Cardiac septum (tissue), 1 donor: ENCODE data around the gene SAMD14. TPM values are rescaled to one million over a fixed set of nuclear protein-coding genes. Genes with fewer than 3 reads are reported as not detected.

Experiments
- DNase-seq: peaks from one replicate; pipeline ENCODE4 v3.0.0-alpha.2; 2020; ENCODE audit warnings: low spot score
- intact Hi-C: fragments of 100-400 bp; cut with DNase I; formaldehyde crosslinking; loops from one replicate; pipeline ENCODE4 v1.14.0; 2022
- long read RNA-seq: library from polyadenylated mRNA; unstranded; transcript quantifications from one replicate; pipeline ENCODE4 v2.0.0, GENCODE V29; 2021
- total RNA-seq: library from RNA; stranded (reverse); fragmentation: NEBNext Ultra II Directional; extraction: Animal tissue kit (Norgen Biotek cat#: 25700); gene quantifications from one replicate; pipeline ENCODE4 v1.2.1, GENCODE V29; 2021
- donor health status: DM: no; HTN: no; CAD: no.

The SAMD14 gene
- 4.4 TPM for total RNA-seq
- long read RNA-seq, full-length matches to known transcripts = 5 of 10 reads
- long read RNA-seq, partial matches to known transcripts = 2 of 10 reads
- long read RNA-seq, other reads (novel, unspliced or antisense) = 3 of 10 reads

DNA sequence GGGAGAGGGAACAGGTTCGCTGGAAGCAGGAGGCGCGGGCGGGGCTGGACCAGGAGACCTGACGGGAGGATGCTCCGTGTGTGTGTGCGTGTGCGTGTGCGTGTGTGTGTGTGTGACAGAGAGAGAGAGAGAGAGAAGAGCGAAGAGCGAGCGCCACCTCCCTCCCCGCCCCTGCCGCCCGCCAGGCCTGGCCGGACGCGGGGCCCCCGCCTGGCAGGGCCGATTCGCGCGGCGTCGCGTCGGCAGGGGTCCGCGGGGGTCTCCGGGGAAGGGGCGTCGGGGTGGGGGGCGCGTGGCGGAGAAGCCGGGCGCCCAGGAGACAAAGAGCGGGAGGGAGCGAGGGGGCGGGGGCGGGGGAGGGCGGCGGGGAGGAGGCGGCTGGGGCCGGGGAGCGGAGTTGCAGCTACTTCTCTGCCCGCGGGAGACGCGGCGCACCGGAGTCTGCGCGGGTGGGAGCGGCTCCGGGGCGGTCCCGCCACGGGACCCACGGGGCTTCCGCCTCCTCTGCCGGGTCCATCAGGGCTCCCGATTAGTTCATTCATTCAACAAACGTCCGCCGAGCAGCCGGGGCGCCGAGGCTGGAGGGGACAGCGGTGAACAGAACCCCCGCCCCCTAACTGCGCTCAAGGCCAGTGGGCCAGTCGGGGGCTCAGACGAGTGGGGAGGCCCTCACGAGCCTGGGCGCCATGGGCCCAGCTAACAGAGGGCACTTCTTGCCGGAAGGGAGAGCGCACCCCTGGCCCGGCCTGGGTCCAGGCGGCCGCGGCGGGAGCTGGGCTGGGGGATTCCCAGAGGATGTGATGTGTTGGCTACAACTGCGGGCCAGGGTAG lies at the start of gene SAMD14:
TSS of gene SAMD14 (minus strand) at position 433 of the 831 bp plus-strand sequence. CDS start 5,201 bp downstream, outside the sequence.
- intact Hi-C loops = no loop called here
- no peak for DNase-seq

GRCh38 chr17:50177983-50178834 lies 48.2 kb upstream of the SAMD14 start:
- intact Hi-C loops = no loop called here
- peak; percentile 93 for DNase-seq

DNA sequence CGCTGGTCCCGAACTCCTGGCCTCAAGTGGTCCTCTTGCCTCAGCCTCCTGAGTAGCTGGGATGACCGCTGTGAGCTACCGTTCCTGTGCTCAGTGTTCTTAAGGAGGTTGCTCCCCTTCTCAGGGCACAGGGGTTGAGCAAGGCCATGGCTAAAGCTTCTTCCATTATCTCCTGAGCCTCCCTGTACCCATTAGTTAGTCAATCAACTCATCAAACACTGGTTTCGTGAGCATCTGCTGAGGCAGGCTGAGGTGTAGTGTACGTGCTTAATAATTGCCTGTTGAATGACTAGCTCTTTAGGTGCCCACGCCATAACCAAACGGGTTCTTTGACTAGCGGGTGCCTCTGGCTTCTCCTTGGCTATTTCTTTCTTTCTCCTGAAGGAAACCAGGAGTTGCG lies 47.5 kb upstream of the SAMD14 start:
- DNase-seq = no peak
- intact Hi-C loops = no loop called here

DNA sequence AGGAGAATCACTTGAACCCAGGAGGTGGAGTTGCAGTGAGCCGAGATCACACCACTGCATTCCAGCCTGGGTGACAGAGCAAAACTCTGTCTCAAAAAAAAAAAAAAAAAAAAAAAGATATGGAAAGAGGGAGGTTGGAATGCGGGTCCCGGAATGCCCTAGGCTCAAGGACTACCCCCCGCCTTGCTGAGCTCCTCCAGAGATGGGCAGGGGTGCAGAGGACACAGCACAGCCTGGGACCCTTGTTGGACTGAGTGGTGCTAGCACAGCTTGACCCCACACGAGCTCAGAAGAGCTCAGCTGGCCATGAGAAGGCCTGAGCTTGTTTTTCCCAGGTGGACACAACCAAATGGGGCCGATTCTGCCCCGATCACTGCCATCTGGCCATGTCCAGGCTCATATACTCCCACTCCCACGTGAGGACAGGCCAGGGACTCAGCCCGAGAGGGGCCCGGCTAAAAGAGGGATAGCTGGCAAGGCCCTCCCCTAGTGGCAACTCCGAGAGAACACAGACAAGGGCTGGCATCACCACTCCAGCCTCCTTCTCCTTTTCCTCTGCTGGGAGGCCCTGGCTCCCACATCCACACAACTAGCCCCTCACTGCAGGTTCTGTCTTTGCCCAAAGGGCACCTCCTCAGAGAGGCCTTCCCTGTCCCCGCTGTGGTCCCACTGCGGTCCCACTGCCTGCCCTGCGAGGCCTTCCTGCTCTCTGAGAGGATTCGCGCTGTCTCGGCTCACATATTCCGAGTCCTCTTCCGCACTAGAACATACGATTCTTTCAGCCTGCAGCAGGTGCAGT lies 46.8 kb upstream of the SAMD14 start:
- intact Hi-C loops = no loop called here
- no peak for DNase-seq

GRCh38 chr17:50175035-50175807 lies 45.3 kb upstream of the SAMD14 start:
- intact Hi-C loops = no loop called here
- no peak for DNase-seq

DNA sequence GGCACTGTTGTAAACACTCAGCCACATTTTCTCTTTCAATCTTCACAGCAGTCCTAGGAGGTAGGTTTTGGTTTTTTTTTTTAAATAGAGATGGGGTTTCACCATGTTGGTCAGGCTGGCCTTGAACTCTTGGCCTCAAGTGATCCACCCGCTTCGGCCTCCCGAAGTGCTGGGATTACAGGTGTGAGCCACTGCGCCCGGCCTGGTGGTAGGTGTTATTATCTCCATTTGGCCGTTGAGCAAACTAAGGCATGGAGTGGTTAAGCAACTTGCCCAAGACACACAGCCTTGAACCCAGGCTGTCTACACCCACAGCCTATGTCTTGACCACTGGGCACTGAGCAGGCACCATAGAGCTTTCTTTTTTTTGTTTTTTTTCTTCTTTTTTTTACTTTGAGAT lies 44.5 kb upstream of the SAMD14 start:
- DNase-seq = no peak
- intact Hi-C loops = no loop called here

DNA sequence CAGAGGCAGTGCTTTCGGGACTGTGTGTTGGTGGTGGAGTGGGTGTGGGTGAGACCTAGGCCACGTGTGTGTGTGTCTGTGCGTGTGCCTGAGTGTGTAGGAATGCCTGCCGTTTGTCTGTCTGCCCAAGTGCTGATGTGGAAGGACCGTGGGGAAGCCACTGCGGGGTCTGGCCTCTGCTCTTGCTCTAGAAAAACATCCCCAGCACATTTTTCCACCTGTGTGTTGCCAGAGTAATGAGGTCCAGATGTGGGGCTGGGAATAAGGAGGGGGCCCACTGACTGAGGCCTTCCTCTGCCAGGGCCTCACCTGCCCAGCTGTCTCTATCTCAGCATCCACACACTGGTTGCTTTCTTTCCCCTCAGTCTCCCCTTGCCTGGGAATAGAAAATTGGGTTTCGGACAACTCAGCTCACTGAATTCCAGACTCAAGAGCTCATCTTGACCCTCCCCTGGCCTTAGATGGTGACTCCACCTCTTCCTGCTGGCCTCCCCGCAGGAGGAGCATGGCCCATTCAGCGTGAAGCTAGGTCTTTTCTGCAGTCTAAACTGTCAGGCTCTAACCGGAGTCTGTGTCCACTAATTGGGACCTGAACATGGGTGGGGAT lies 43.5 kb upstream of the SAMD14 start:
- intact Hi-C loops = no loop called here
- no peak for DNase-seq

GRCh38 chr17:50172936-50173334 lies 43.0 kb upstream of the SAMD14 start:
- DNase-seq = no peak
- intact Hi-C loops = no loop called here

DNA sequence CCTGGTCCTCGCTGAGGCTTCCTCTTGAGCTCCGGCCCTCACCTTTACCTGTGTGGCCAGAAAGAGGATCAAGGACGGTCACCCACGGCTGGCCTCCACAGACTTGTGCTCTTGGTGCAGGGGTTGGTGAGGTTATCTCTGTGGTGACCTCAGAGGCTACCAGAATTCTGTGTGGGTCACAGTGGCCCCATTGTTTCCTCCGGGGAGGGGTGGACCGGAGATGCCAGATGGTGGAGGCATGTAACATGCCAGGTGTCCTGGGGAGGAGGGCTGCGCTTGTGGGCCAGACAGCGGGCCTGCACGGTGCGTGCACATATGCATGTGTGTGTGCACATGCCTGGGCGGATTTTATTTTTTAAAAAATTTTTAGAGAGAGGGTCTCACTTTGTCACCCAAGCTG lies 42.2 kb upstream of the SAMD14 start:
- no peak for DNase-seq
- intact Hi-C loops = no loop called here

- DNase-seq = no peak
- intact Hi-C loops = no loop called here
These were observed 41.6 kb upstream of the SAMD14 start for GRCh38 chr17:50171371-50172071.

- intact Hi-C loops = no loop called here
- no peak for DNase-seq
These were observed 40.9 kb upstream of the SAMD14 start for GRCh38 chr17:50170662-50171370.

- intact Hi-C loops = loop anchor here (2.0 kb wide), 1 partner anchor 29 kb away; no protein-coding TSS in a partner anchor
- DNase-seq = no peak
These were observed 40.0 kb upstream of the SAMD14 start for GRCh38 chr17:50169881-50170459.

DNA sequence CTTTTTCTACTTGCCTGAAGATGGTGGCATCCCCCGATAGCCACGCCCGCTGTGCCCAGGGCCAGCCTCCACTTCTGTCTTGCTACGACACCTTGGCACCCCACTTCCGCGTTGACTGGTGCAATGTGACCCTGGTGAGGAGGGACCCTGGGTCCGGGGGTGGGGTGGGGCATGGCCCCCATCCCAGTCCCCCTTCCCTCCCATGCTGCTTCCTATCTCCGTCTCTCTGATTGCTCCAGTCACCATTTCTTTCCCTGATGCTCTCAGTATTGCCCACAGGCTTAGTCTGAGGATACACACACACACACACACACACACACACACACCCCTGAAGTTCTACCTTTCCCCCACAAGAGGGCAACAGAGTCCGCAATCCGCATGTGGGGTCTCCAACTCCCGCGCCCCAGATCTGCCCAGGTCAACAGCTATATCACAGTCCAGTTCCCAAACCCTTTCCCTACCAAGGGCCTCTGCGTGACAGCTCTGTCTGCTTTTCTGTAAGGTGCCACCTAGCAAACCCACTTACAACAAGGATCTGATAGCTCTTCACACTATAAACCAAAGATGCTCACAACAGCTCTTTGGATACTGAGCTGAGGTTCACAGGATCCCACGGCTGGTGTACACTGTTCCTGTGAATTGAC lies 39.3 kb upstream of the SAMD14 start:
- DNase-seq = no peak
- intact Hi-C loops = loop anchor here (2.0 kb wide), 1 partner anchor 30 kb away; no protein-coding TSS in a partner anchor

GRCh38 chr17:50168319-50168718 lies 38.4 kb upstream of the SAMD14 start:
- no peak for DNase-seq
- intact Hi-C loops = loop anchor here (2.0 kb wide), 1 partner anchor 30 kb away; no protein-coding TSS in a partner anchor

- DNase-seq = no peak
- intact Hi-C loops = no loop called here
These were observed 37.4 kb upstream of the SAMD14 start for GRCh38 chr17:50167371-50167770.

DNA sequence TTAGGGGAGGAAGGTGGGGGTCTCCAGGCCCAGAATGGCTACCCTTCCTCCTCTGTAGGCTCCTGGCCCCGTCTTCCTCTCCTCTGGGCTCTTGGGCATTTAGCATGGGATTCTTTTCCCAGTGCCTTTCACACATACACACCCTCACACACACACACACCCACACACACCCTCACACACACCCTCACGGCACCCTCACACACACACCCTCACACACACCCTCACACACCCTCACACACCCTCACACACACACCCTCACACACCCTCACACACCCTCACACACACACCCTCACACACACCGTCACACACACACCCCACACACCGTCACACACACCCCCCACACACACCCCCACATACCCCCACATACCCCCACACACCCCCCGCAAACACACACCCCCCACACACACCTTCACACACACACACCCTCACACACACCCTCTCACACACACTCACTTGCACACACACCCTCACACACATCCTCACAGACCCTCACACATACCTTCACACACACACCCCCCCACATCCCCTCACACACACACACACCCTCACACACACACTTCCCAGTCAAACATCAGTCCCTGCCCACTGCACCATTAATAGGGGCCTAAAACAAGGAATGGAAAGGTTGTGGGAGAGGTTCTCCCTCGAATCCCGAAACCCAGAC lies 36.7 kb upstream of the SAMD14 start:
- intact Hi-C loops = no loop called here
- DNase-seq = no peak
